GM12878 (cell line): ENCODE results near the gene PLSCR3. TPM values are rescaled to one million over a fixed set of nuclear protein-coding genes. Genes with fewer than 3 reads are reported as not detected.

Experiments
- ASH2L ChIP-seq: fragments of 300-600, 200-600 bp; sonication (generic); IDR thresholded peaks from 2 replicates; pipeline ENCODE4 v1.6.1; 2017; ENCODE audit warnings: low read depth, mild to moderate bottlenecking, borderline replicate concordance
- BHLHE40 ChIP-seq, 2 experiments: fragments of 450-650 bp in 1 of 2; IDR thresholded peaks; 2 replicates each; pipeline ENCODE4 v1.6.1; 2011 to 2017; ENCODE audit warnings: low read depth in 2 of 2, borderline replicate concordance in 1 of 2, improper control_type of control experiment in 1 of 2, low read length in 1 of 2, mild to moderate bottlenecking in 1 of 2
- CREB1 ChIP-seq: IDR thresholded peaks from 2 replicates; pipeline ENCODE4 v1.6.1; 2012; ENCODE audit warnings: low read depth, mild to moderate bottlenecking, inconsistent platforms
- ETV6 ChIP-seq, 2 experiments: fragments of 450-650 bp in 1 of 2; IDR thresholded peaks in 1 of 2; conservative IDR thresholded peaks in 1 of 2; 2 replicates each; pipeline ENCODE4 v1.6.1; 2014; ENCODE audit warnings: antibody characterized with exemption in 1 of 2, borderline replicate concordance in 1 of 2, low read depth in 1 of 2, mild to moderate bottlenecking in 1 of 2, moderate library complexity in 1 of 2
- GABPA ChIP-seq: IDR thresholded peaks from 2 replicates; pipeline ENCODE4 v1.6.1; 2014; ENCODE audit warnings: antibody characterized with exemption, low read depth, mild to moderate bottlenecking, inconsistent platforms
- HCFC1 ChIP-seq: fragments of 150-350 bp; IDR thresholded peaks from 2 replicates; pipeline ENCODE4 v1.6.1; 2014; ENCODE audit warnings: low read length
- NFYB ChIP-seq: IDR thresholded peaks from 2 replicates; pipeline ENCODE4 v1.6.1; 2011; ENCODE audit warnings: low read depth, mild to moderate bottlenecking, low read length, improper control_type of control experiment, moderate library complexity; ENCODE audit not compliant: insufficient read depth
- NR2F1 ChIP-seq: fragments of 450-650 bp; conservative IDR thresholded peaks from 2 replicates; pipeline ENCODE4 v1.6.1; 2017; ENCODE audit warnings: mild to moderate bottlenecking
- PML ChIP-seq: IDR thresholded peaks from 2 replicates; pipeline ENCODE4 v1.6.1; 2012; ENCODE audit warnings: low read length, inconsistent platforms
- POLR2AphosphoS2 ChIP-seq: IDR thresholded peaks from 2 replicates; pipeline ENCODE4 v1.6.1; 2011; ENCODE audit warnings: low read depth, mild to moderate bottlenecking, low read length, improper control_type of control experiment, moderate library complexity
- RB1 ChIP-seq: fragments of 450-650 bp; formaldehyde crosslinking; IDR thresholded peaks from 2 replicates; pipeline ENCODE4 v1.6.1; 2017; ENCODE audit warnings: mild to moderate bottlenecking, borderline replicate concordance
- RFX5 ChIP-seq: IDR thresholded peaks from 2 replicates; pipeline ENCODE4 v1.6.1; 2011; ENCODE audit warnings: low read depth, low read length, improper control_type of control experiment
- SIN3A ChIP-seq: IDR thresholded peaks from 2 replicates; pipeline ENCODE4 v1.6.1; 2012; ENCODE audit warnings: low read depth, low read length, improper control_type of control experiment
- SUZ12 ChIP-seq: fragments of 200-600 bp; sonication (generic); IDR thresholded peaks from one replicate; pipeline ENCODE4 v1.6.1; 2018; ENCODE audit warnings: antibody characterized with exemption, mild to moderate bottlenecking; ENCODE audit not compliant: unreplicated experiment
- WRNIP1 ChIP-seq: IDR thresholded peaks from 2 replicates; pipeline ENCODE4 v1.6.1; 2011; ENCODE audit warnings: low read depth, low read length, improper control_type of control experiment, borderline replicate concordance
- YY1 ChIP-seq: IDR thresholded peaks from 2 replicates; pipeline ENCODE4 v1.6.1; 2011; ENCODE audit warnings: low read depth, mild to moderate bottlenecking, low read length
- ZZZ3 ChIP-seq: IDR thresholded peaks from 2 replicates; pipeline ENCODE4 v1.6.1; 2011; ENCODE audit warnings: low read depth; ENCODE audit not compliant: control insufficient read depth, insufficient read length
- polyA plus RNA-seq, 11 experiments: library from polyadenylated mRNA; depleted of rRNA in 4 of 11; unstranded in 6 of 11; stranded (reverse) in 5 of 11; fragments of >200 nt; fragmentation: Nextera tagmentation in 4 of 11; fragmentation: Illumina TruSeq in 1 of 11; extraction: Ambion mirVana in 4 of 11; extraction: Trizol in 1 of 11; gene quantifications; 1 replicate in 1 of 11; 2 replicates in 10 of 11; pipeline versions ENCODE4 v1.2.1 to v1.2.3, GENCODE V29; 2011 to 2016; ENCODE audit warnings: inconsistent platforms in 2 of 11, missing spikeins in 2 of 11, low read depth in 1 of 11
- total RNA-seq, 4 experiments: library from RNA; depleted of rRNA in 3 of 4; stranded (reverse); fragments of >200 nt in 3 of 4; fragmentation: Illumina TruSeq in 1 of 4; extraction: Trizol in 1 of 4; gene quantifications; 2 replicates each; pipeline versions ENCODE4 v1.2.1 to v1.2.3, GENCODE V29; 2013 to 2021
- TF ChIP-seq, protein P1 (sequence below): fragments of 450-650 bp; conservative IDR thresholded peaks from 2 replicates; pipeline ENCODE4 v1.6.1; 2017; ENCODE audit warnings: mild to moderate bottlenecking, moderate library complexity
- TF ChIP-seq, protein P2 (sequence below): fragments of 450-650 bp; IDR thresholded peaks from 2 replicates; pipeline ENCODE4 v1.6.1; 2016; ENCODE audit warnings: mild to moderate bottlenecking, moderate library complexity, borderline replicate concordance
- TF ChIP-seq, protein P3 (sequence below): IDR thresholded peaks from 2 replicates; pipeline ENCODE4 v1.6.1; 2012; ENCODE audit warnings: mild to moderate bottlenecking, low read depth, low read length

PLSCR3 gene
- total and polyA plus RNA-seq, 10 of the 15 experiments (the other 5 are each of a cell fraction or from before 2014, with no cell fraction given): 9.9 to 51.4 (median 43.4) TPM

DNA sequence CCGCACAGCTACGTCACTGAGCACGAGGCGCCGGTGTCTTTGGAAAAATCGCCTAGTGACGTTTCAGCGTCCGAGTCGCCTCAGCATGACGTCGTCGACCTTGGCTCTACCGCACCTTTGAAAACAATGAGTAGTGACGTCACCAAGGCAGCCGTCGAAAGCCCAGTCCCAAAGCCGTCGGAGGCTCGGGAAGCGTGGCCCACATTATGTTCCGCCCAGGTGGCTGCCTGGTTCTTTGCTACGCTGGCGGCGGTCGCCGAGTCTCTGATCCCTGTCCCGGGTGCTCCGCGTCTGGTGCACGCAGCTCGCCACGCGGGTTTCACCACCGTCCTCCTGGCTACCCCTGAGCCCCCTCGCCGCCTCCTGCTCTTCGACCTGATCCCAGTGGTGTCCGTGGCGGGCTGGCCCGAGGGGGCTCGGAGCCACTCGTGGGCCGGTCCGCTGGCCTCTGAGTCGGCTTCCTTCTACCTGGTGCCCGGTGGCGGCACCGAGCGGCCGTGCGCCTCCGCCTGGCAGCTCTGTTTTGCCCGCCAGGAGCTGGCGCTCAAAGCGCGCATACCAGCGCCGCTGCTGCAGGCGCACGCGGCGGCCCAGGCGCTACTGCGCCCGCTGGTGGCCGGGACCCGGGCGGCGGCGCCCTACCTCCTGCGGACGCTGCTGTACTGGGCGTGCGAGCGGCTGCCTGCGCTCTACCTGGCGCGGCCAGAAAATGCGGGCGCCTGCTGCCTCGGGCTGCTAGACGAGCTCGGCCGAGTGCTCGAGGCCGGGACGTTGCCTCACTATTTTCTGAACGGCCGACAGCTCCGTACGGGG, 42.4 kb upstream of the PLSCR3 start (continued):
- TF ChIP-seq ZZZ3 (no peak), ETV6 (conservative IDR thresholded peaks at IDR 0.05 in 1 of 2, IDR thresholded peaks at IDR 0.05 in 1 of 2; ENCODE audit: borderline replicate concordance in 1 of 2, low read depth in 1 of 2) (no peak), POLR2AphosphoS2 (no peak), RB1 (peak; percentile 36; the same call in 1 of the 2 replicates), SIN3A (no peak), GABPA (no peak), PML (no peak), YY1 (peak; percentile 71), CREB1 (peak; percentile 91), BHLHE40 (IDR thresholded peaks at IDR 0.05; ENCODE audit: borderline replicate concordance in 1 of 2, low read depth in 2 of 2, low read length in 1 of 2) (peak; percentile 71 to 89; a peak in 3 of 4 replicates), RFX5 (no peak), ASH2L (no peak), WRNIP1 (no peak), NFYB (no peak), HCFC1 (no peak), SUZ12 (no peak), NR2F1 (peak; percentile 61; the same call in 1 of the 2 replicates)
- TF ChIP-seq, protein P1, sequence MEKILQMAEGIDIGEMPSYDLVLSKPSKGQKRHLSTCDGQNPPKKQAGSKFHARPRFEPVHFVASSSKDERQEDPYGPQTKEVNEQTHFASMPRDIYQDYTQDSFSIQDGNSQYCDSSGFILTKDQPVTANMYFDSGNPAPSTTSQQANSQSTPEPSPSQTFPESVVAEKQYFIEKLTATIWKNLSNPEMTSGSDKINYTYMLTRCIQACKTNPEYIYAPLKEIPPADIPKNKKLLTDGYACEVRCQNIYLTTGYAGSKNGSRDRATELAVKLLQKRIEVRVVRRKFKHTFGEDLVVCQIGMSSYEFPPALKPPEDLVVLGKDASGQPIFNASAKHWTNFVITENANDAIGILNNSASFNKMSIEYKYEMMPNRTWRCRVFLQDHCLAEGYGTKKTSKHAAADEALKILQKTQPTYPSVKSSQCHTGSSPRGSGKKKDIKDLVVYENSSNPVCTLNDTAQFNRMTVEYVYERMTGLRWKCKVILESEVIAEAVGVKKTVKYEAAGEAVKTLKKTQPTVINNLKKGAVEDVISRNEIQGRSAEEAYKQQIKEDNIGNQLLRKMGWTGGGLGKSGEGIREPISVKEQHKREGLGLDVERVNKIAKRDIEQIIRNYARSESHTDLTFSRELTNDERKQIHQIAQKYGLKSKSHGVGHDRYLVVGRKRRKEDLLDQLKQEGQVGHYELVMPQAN: peak; percentile 80
- TF ChIP-seq, protein P2, sequence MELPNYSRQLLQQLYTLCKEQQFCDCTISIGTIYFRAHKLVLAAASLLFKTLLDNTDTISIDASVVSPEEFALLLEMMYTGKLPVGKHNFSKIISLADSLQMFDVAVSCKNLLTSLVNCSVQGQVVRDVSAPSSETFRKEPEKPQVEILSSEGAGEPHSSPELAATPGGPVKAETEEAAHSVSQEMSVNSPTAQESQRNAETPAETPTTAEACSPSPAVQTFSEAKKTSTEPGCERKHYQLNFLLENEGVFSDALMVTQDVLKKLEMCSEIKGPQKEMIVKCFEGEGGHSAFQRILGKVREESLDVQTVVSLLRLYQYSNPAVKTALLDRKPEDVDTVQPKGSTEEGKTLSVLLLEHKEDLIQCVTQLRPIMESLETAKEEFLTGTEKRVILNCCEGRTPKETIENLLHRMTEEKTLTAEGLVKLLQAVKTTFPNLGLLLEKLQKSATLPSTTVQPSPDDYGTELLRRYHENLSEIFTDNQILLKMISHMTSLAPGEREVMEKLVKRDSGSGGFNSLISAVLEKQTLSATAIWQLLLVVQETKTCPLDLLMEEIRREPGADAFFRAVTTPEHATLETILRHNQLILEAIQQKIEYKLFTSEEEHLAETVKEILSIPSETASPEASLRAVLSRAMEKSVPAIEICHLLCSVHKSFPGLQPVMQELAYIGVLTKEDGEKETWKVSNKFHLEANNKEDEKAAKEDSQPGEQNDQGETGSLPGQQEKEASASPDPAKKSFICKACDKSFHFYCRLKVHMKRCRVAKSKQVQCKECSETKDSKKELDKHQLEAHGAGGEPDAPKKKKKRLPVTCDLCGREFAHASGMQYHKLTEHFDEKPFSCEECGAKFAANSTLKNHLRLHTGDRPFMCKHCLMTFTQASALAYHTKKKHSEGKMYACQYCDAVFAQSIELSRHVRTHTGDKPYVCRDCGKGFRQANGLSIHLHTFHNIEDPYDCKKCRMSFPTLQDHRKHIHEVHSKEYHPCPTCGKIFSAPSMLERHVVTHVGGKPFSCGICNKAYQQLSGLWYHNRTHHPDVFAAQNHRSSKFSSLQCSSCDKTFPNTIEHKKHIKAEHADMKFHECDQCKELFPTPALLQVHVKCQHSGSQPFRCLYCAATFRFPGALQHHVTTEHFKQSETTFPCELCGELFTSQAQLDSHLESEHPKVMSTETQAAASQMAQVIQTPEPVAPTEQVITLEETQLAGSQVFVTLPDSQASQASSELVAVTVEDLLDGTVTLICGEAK: no peak
- TF ChIP-seq, protein P3, sequence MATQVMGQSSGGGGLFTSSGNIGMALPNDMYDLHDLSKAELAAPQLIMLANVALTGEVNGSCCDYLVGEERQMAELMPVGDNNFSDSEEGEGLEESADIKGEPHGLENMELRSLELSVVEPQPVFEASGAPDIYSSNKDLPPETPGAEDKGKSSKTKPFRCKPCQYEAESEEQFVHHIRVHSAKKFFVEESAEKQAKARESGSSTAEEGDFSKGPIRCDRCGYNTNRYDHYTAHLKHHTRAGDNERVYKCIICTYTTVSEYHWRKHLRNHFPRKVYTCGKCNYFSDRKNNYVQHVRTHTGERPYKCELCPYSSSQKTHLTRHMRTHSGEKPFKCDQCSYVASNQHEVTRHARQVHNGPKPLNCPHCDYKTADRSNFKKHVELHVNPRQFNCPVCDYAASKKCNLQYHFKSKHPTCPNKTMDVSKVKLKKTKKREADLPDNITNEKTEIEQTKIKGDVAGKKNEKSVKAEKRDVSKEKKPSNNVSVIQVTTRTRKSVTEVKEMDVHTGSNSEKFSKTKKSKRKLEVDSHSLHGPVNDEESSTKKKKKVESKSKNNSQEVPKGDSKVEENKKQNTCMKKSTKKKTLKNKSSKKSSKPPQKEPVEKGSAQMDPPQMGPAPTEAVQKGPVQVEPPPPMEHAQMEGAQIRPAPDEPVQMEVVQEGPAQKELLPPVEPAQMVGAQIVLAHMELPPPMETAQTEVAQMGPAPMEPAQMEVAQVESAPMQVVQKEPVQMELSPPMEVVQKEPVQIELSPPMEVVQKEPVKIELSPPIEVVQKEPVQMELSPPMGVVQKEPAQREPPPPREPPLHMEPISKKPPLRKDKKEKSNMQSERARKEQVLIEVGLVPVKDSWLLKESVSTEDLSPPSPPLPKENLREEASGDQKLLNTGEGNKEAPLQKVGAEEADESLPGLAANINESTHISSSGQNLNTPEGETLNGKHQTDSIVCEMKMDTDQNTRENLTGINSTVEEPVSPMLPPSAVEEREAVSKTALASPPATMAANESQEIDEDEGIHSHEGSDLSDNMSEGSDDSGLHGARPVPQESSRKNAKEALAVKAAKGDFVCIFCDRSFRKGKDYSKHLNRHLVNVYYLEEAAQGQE: no peak
